ENCODE data around the gene PGC.

- TF ChIP-seq GATA2 (IDR thresholded peaks at IDR 0.05; ENCODE audit: low read depth, low read length) (no peak), GATA3 (IDR thresholded peaks at IDR 0.05; ENCODE audit: low read depth, low read length) (no peak)
These were observed 24.1 kb upstream of the PGC start for GRCh38 chr6:41771058-41771983.

Measured in SH-SY5Y (cell line).